Lung (tissue), 12 donors: Measurements from ENCODE around the gene EDN2. TPM values are rescaled to one million over a fixed set of nuclear protein-coding genes. Genes with fewer than 3 reads are reported as not detected.

Experiments
- ATAC-seq: fragments of 200-7000 bp; cut with Tn5 transposase; one replicate; pipeline ENCODE4 v1.9.1; 2020; ENCODE audit warnings: moderate number of reproducible peaks; ENCODE audit not compliant: insufficient read depth, low FRiP score
- DNase-seq, 3 donors: peaks; one replicate each; pipeline ENCODE4 v3.0.0-alpha.2; 2013 to 2017
- H3K27ac ChIP-seq, 2 donors: one replicate each; pipeline ENCODE4 v1.5.1; 2013; ENCODE audit warnings: mild to moderate bottlenecking in 2 of 2, moderate library complexity in 2 of 2, control low read depth in 1 of 2, inconsistent platforms in 1 of 2, low read depth in 1 of 2, low read length in 1 of 2
- H3K27me3 ChIP-seq, 3 donors: one replicate each; pipeline ENCODE4 v1.5.1; 2013; ENCODE audit warnings: low read length in 2 of 3; ENCODE audit not compliant: control insufficient read depth in 3 of 3, insufficient read depth in 3 of 3
- H3K36me3 ChIP-seq, 4 donors: one replicate each; pipeline ENCODE4 v1.5.1; 2013; ENCODE audit warnings: low read length in 4 of 4, mild to moderate bottlenecking in 1 of 4, moderate library complexity in 1 of 4; ENCODE audit not compliant: control insufficient read depth in 4 of 4, insufficient read depth in 4 of 4
- H3K4me1 ChIP-seq, 5 donors: one replicate each; pipeline ENCODE4 v1.5.1; 2013; ENCODE audit warnings: low read length in 5 of 5, mild to moderate bottlenecking in 2 of 5, moderate library complexity in 1 of 5; ENCODE audit not compliant: control insufficient read depth in 5 of 5, insufficient read depth in 5 of 5
- H3K4me3 ChIP-seq: one replicate; pipeline ENCODE4 v1.5.1; 2013; ENCODE audit warnings: mild to moderate bottlenecking, control low read depth, moderate library complexity
- H3K9ac ChIP-seq, 2 donors: one replicate each; pipeline ENCODE4 v1.5.1; 2013; ENCODE audit warnings: low read length in 2 of 2, control low read depth in 1 of 2; ENCODE audit not compliant: insufficient read depth in 1 of 2
- H3K9me3 ChIP-seq, 4 donors: one replicate each; pipeline ENCODE4 v1.5.1; 2013; ENCODE audit warnings: low read length in 3 of 4, mild to moderate bottlenecking in 1 of 4, moderate library complexity in 1 of 4; ENCODE audit not compliant: control insufficient read depth in 4 of 4, insufficient read depth in 3 of 4
- WGBS, 2 donors: extraction: QIAGEN DNeasy Blood & Tissue Kit; methylation state at CpG; one replicate each; pipeline ENCODE4 v1.1.7; 2013; 5-methylcytosine and 5-hydroxymethylcytosine counted together
- polyA plus RNA-seq, 2 donors: library from polyadenylated mRNA; stranded (reverse); fragments of 200-250 nt; gene quantifications; one replicate each; pipeline ENCODE4 v1.2.1, GENCODE V29; 2013
- total RNA-seq, 2 donors: library from RNA; depleted of rRNA in 1 of 2; stranded (reverse); fragments of >200 nt in 1 of 2; gene quantifications; one replicate each; pipeline ENCODE4 v1.2.1, GENCODE V29; 2014 to 2021
- TF ChIP-seq, protein P1 (sequence below): IDR thresholded peaks from 2 replicates; pipeline ENCODE4 v1.5.1; 2012; ENCODE audit warnings: mild to moderate bottlenecking; ENCODE audit errors: control extremely low read depth, extremely low read depth
- donor health status: control.
- donor health status: control.
- donor health status: Bipolar disorder and iron deficiency.
- donor health status: healthy.
- donor health status: DM: yes; HTN: yes; CAD: no.

The EDN2 gene
- total and polyA plus RNA-seq, 4 donors: 0.85 to 15.2 (median 2.4) TPM

DNA sequence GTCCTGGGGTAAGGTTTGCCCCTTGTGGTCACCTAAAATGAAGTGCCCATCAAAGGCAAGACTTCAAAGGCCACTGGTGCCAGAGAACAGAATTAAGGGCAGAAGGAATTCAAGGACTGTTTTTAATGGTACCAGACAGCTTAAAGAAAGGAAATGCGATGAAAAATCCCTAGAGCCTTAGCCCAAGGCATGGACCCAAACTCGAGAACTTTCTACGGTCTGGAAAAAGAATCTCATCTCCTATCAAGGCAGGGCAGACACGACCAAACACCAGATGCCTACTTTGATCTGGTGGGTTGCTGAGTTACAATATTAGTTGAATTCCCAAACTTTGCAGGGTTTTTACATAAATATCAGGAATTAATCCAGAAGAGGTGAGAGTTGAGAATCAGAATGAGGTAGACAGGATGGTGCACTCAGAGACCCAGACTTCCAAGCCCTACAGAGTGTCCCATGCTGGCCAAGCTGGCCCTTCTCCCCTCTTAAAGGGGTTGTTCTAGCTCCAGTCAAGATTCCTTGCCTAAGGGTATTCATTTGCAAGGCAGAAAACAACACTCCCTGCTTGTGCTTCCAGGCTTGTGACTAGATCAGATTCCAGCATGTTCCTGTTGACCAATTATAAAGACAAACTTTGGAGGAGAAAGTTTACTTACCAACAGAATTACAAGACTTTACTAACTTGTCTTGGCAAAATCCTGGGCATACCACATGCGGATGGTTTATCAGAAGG, 48.0 kb downstream of the EDN2 start:
- TF ChIP-seq, protein P1, sequence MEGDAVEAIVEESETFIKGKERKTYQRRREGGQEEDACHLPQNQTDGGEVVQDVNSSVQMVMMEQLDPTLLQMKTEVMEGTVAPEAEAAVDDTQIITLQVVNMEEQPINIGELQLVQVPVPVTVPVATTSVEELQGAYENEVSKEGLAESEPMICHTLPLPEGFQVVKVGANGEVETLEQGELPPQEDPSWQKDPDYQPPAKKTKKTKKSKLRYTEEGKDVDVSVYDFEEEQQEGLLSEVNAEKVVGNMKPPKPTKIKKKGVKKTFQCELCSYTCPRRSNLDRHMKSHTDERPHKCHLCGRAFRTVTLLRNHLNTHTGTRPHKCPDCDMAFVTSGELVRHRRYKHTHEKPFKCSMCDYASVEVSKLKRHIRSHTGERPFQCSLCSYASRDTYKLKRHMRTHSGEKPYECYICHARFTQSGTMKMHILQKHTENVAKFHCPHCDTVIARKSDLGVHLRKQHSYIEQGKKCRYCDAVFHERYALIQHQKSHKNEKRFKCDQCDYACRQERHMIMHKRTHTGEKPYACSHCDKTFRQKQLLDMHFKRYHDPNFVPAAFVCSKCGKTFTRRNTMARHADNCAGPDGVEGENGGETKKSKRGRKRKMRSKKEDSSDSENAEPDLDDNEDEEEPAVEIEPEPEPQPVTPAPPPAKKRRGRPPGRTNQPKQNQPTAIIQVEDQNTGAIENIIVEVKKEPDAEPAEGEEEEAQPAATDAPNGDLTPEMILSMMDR: no peak

DNA sequence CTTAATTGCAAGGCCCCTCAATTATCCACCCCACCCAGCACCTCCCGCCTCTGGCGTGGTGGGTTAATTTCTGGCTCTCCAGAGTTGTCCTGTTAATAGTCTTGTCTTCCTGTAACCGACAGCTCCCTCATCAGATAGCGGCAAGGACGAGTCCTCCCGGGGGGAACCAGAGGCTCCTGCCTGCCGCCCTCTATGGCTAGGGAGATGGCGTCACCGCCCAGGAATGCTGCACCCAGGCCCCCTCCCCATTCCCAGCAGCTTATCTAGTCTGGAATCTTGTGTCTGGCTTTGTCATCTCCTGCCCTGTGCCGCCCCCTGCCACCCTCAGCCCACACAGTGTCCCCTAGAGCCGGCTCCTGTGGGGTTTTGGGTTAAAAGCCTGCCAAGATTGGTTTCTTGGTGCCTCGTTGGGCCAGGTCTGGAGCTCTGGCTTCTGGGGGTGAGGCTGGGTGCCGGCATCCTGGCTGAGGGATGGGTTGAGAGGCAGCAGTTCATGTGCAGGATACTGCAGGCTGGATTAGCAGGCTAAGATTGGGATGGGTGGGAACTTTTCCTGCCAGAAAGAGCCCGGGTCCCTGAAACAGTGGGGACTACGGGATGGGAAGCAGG, 48.8 kb downstream of the EDN2 start:
- Histone ChIP-seq H3K4me3 (no peak overlapping the region), H3K27me3 (no peaks in the 10 kb centered on the region), H3K9me3 (no peaks in the 10 kb centered on the region), H3K4me1 (peaks cover 0 to 20% (median 5%) of the 10 kb centered on the region in 5 donors), H3K9ac (no peak overlapping the region), H3K36me3 (no peaks in the 10 kb centered on the region), H3K27ac (no peak overlapping the region)
- 44 to 50% methylated on average over 15 of the region's 15 CpGs for WGBS, 2 donors
- peak in 1 of 3 donors; percentile 49 for DNase-seq
- TF ChIP-seq, protein P1: no peak
- ATAC-seq: no peak

More for the DNA sequence above, 48.0 kb downstream of the EDN2 start:
- Histone ChIP-seq H3K27ac (no peak overlapping the region), H3K9ac (no peak overlapping the region), H3K4me3 (no peak overlapping the region), H3K4me1 (peaks cover 0 to 20% (median 6%) of the 10 kb centered on the region in 5 donors), H3K27me3 (no peaks in the 10 kb centered on the region), H3K9me3 (no peaks in the 10 kb centered on the region), H3K36me3 (no peaks in the 10 kb centered on the region)
- no peak for ATAC-seq
- WGBS, 2 donors: 91 to 95% methylated on average over 5 of the region's 5 CpGs
- DNase-seq: no peak

DNA sequence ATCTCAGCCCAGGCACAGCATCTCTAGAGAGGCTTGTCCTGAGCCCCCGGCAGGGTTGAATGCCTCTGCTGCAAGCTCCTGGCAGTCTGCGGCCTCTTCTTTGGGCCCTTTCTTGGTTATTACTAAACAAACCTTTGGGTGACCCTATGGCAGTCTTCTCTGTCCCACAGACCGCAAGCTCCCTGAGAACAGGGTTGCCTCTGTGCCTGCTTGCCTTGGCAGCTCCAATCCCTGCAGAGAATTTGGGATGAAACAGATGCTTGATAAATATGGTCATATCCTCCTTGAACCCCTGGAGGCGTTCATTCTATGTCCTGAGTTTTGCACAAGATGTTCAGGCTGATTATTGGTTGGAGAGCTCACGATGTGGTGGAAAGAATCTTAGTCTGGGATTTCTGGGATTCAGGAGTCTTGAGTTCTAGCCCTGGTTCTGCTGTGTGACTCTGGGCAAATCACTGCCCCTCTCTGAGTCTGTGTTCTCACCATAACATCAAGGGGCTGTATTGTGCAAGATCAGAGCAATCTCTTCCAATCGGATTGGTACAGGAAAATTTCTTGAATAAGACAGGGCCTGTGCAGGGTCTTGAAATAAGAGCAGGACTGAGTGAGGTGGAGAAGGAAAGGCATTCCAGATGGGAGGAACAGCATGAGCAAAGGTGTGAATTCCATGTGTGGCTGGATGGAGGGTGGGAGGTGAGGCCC, 49.6 kb downstream of the EDN2 start:
- no peak for DNase-seq
- no peak for ATAC-seq
- WGBS, 2 donors: 85 to 88% methylated on average over 6 of the region's 6 CpGs

More for the DNA sequence above, 49.6 kb downstream of the EDN2 start:
- Histone ChIP-seq H3K4me3 (no peak overlapping the region), H3K27ac (no peak overlapping the region), H3K4me1 (peaks cover 0 to 20% (median 5%) of the 10 kb centered on the region in 5 donors), H3K27me3 (no peaks in the 10 kb centered on the region), H3K9me3 (no peaks in the 10 kb centered on the region), H3K9ac (no peak overlapping the region), H3K36me3 (no peaks in the 10 kb centered on the region)
- TF ChIP-seq, protein P1: no peak
